ENCODE data around the gene STON2.

STON2 gene

DNA sequence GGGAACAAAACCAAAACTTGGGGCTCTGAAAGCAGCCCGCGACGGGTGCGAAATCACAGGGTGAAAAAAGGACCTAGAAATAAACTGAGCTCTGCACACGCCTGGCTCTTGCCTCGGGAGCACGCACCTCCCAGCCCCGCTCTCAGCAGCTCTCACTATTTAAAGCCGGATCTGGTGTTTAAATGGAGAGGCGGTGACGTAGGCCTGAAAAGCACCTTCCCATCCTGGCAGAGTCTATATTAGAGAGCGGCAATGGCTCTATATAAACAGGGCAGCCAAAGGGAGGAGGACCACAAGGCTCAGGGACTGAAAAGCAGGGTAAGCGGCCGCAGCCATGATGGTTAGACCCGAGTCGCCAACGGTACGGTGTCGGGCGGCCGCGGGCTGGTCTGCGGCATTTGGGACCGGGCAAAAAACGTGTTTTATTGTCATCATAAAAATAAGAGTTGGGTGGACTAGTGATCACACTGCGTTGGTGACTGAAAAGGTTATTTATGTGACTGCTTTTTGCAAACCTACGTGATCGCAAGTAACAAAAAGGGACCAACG is 180.8 kb downstream of the STON2 start:
- peak; percentile 94 for DNase-seq

GRCh38 chr14:81211844-81212243 is 188.3 kb downstream of the STON2 start:
- DNase-seq, result peak; percentile 68

Data from OCI-M1 (cell line).